ENCODE data around the gene RMDN3.

GRCh38 chr15:40789999-40790398 lies 34.9 kb upstream of the RMDN3 start:
- TF ChIP-seq POLR2A (IDR thresholded peaks at IDR 0.05), result no peak
- TF ChIP-seq, protein P1, sequence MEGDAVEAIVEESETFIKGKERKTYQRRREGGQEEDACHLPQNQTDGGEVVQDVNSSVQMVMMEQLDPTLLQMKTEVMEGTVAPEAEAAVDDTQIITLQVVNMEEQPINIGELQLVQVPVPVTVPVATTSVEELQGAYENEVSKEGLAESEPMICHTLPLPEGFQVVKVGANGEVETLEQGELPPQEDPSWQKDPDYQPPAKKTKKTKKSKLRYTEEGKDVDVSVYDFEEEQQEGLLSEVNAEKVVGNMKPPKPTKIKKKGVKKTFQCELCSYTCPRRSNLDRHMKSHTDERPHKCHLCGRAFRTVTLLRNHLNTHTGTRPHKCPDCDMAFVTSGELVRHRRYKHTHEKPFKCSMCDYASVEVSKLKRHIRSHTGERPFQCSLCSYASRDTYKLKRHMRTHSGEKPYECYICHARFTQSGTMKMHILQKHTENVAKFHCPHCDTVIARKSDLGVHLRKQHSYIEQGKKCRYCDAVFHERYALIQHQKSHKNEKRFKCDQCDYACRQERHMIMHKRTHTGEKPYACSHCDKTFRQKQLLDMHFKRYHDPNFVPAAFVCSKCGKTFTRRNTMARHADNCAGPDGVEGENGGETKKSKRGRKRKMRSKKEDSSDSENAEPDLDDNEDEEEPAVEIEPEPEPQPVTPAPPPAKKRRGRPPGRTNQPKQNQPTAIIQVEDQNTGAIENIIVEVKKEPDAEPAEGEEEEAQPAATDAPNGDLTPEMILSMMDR (IDR thresholded peaks at IDR 0.05), result no peak
